Stimulated activated CD4-positive, alpha-beta T cell treated with anti-CD3 and anti-CD28 coated beads, TNF-alpha, amount 100 ng/mL, for 1 hour (primary cell): Measurements from ENCODE around the gene KDM2A.
"Not testable (repeated sequence)": the region's sequence is repeated elsewhere in the genome, so short reads cannot be mapped to it uniquely, and the experiment has no call there.

ENCODE experiments used
- DNase-seq, 3 donors: peaks; one replicate each; pipeline ENCODE4 v3.0.0-alpha.2; 2020; ENCODE audit warnings: low read depth in 3 of 3, low spot score in 1 of 3

Gene KDM2A

GRCh38 chr11:67233584-67234190 is 114.6 kb downstream of the KDM2A start:
- DNase-seq, result no peak

DNA sequence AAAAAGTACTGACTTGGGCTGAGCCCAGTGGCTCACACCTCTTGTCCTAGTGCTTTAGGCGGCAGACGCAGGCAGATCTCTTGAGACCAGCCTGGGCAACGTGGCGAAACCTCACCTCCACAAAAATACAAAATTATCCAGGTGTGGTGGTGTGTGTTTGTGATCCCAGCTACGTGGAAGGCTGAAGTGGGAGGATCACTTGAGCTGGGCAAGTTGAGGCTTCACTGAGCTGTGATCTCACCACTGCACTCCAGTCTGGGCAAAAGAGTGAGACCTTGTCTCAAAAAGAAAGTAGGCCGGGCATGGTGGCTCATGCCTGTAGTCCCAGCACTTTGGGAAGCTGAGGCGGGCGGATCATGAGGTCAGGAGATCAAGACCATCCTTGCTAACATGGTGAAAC is 115.5 kb downstream of the KDM2A start:
- not testable (repeated sequence) for DNase-seq

DNA sequence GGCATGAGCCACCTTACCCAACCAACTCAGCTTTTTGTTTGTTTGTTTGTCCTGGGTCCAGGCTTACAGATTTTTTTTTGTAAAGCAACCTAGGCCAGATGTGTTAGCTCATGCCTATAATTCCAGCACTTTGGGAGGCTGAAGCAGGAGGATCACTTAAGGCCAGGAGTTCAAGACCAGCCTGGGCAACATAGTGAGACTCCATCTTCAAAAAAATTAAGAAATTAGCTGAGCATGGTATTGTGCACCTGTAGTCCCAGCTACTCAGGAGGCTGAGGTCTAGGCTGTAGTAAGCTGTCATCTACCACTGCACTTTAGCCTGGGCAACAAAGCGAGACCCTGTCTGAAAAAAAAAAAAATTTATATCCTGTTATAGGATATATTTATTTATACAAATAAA is 118.5 kb downstream of the KDM2A start:
- no peak for DNase-seq

GRCh38 chr11:67238894-67239782 is 120.1 kb downstream of the KDM2A start:
- no peak for DNase-seq

GRCh38 chr11:67239783-67240575 is 120.9 kb downstream of the KDM2A start:
- DNase-seq, result peak; percentile 85 to 94 (median 92)

DNA sequence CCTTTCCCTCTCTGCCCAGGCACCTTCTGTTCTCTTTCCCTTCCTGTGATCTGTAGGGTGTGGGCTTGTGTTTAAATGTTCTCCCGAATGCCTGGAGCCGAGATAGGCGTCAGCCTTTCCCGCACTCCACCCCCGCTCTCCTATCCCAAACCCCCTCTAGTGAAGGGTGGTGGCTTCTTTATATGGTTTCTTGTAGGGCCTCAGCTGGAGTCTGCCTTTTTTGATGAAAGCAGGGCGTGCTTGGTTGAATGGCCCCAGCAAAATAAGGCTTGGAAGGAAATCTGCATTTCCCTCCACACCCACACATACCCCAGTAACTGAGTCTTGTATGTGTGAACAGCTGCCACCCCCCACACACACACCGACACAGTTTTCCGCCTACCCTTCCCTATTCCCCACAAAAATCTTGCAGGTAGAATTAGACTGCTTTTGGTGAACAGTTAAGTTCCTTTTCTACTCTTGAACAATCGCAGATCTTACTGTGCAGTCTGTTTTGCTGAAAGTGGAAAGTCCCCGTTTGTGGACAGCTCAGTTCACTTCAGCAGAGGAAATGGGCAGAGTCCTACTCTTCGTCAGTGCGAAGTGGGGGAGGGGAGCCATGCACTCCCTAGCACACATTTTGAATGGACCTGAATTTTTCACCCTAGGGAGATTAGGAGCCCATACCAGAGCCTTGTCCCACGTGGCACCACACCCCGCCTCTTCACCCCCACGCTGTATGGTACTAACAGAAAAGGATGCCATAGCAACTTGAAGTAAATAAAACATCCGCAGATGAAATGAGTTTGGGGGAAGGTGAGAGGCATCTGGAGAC is 121.7 kb downstream of the KDM2A start:
- DNase-seq, result peak; percentile 47 to 56 (median 51)

GRCh38 chr11:67242548-67242947 is 123.5 kb downstream of the KDM2A start:
- DNase-seq, result no peak

- DNase-seq, result no peak
Measured at GRCh38 chr11:67243051-67243450, 124.0 kb downstream of the KDM2A start.

DNA sequence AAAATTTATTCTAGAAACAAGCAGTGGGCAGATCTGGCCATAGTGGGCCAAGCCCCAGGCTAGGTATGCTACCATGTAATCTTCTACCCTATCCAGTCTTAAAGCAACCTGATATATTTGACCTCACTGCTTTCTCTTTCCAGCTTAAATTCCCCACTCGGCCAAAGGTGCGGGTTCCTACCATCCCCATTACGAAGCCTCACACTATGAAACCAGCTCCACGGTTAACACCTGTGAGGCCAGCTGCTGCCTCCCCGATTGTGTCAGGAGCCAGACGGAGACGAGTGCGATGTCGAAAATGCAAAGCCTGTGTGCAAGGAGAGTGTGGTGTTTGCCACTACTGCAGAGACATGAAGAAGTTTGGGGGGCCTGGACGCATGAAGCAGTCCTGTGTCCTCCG is 126.0 kb downstream of the KDM2A start:
- no peak for DNase-seq

GRCh38 chr11:67247946-67248550 is 129.0 kb downstream of the KDM2A start:
- no peak for DNase-seq

DNA sequence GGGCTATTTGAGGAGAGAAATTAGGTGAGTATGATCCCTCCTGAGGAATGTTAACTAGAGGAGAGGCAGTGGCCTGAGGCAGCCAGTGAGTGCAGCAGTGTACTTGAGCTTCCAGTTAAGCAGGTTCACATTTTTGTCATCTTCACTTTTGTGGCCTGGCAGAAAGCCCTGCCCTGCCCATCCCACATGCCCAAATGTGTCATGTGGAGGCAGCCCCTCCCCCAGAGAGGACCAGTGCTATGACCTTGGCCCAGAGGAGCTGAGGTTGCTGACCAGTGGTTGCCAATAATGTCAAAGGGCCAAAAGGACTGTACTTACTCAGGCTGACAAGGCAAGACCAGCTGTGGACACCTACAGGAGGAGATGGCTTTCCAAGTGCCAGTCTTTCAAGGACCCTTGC is 129.6 kb downstream of the KDM2A start:
- no peak for DNase-seq

- no peak for DNase-seq
Measured at GRCh38 chr11:67250059-67251043, 131.3 kb downstream of the KDM2A start.

DNA sequence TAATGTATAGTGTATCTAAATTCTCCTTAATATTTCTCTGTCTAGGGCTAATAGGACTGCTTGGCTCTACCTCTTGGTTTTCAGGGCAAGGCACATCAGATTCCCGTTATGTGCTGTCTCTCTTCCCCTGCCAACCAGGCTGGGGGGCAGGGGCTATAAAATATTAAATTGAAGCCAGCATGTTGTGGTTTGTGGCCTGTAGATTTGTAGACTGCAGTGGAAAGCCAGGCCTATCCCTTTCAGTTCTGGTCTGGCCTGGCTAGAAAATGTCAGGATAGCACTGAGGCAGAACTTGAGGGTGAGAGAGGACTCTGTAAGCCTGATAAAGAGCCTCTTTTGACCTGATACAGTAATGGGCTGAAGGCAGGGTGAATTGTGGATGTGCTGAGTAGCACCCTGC is 132.8 kb downstream of the KDM2A start:
- no peak for DNase-seq

GRCh38 chr11:67252831-67253239 is 133.8 kb downstream of the KDM2A start:
- no peak for DNase-seq

- no peak for DNase-seq
Measured at GRCh38 chr11:67253872-67254624, 135.0 kb downstream of the KDM2A start.

DNA sequence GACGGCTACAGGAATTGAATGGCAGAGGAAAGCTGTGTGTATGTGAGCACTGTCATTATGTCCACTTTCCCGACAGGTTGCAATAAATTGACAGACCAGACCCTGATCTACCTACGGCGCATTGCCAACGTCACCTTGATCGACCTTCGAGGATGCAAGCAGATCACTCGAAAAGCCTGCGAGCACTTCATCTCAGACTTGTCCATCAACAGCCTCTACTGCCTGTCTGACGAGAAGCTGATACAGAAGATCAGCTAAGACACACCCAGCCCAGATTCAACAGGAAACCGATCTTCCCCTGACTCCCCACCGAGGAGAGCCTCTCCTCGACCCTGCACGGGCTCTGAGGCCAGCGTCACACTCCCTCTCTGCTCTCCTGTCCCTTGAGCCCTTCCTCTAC is 135.7 kb downstream of the KDM2A start:
- no peak for DNase-seq

DNA sequence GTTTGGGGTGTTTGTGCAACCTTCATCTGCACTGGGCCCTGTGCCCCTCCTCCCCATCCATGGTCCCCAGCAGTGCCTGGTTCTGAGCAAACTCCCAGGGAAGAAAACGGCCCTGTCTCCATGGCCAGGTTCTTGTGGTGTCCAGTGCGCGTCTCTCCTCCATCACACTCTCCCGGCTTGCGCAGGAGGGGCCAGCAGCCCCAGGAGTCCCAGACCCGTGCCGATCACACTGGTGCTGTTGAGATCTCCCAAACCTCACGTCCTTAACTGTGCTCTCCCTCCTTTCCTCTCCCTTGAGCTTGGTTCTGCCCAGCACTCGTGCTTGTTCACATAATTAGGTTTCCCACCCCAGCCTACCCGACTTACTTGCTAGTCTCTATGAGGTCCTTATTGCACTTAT is 136.3 kb downstream of the KDM2A start:
- DNase-seq, result no peak

GRCh38 chr11:67255864-67256263 is 136.8 kb downstream of the KDM2A start:
- DNase-seq, result no peak
